COR-L47 (cell line): Measurements from ENCODE around the gene LPP.
A peak's percentile ranks its signal among the peaks of the same experiment; 100 is the strongest.

Experiments
- DNase-seq: peaks from one replicate; lab custom pipeline; 2025; lab: John Stamatoyannopoulos, UW

LPP gene

GRCh38 chr3:188832961-188833721 lies 679.2 kb downstream of the LPP start:
- no peak for DNase-seq

GRCh38 chr3:188834349-188834748 lies 680.4 kb downstream of the LPP start:
- peak; percentile 5 for DNase-seq

GRCh38 chr3:188839187-188839695 lies 685.3 kb downstream of the LPP start:
- no peak for DNase-seq

DNA sequence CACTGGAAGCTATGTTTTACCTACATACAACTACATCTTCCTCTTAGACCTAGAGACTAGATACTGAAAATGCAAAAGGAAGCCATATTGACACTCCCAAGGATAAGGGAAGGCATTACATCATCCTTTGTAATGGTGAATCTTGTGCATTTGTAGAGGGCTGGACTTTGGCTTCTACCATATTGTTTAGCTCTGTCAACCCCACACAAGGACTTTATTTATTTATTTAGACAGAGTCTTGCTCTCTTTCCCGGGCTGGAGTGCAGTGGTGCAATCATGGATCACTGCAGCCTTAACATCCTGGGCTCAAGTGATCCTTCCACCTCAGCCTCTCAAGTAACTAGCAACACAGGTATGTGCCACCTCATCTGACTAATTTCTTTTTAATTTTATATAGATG lies 686.3 kb downstream of the LPP start:
- DNase-seq = no peak

GRCh38 chr3:188841906-188842305 lies 687.9 kb downstream of the LPP start:
- DNase-seq = no peak

DNA sequence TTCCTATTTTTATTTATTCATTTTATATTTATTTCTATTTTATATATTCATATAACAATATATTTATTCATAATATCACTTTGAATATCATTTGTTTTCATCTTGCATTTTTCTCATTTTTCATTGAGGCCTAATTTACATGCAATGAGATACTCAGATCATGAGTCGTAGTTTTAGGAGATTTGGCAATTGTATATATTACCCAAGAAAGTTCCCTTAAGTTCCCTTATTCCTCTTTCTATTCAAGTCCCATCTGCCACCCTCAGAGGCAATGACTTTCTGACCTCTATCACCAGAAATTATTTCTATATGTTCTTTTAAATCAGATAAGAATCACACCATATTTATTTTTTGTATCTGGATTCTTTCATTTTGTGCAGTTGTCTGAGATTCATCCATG lies 688.7 kb downstream of the LPP start:
- DNase-seq = no peak

DNA sequence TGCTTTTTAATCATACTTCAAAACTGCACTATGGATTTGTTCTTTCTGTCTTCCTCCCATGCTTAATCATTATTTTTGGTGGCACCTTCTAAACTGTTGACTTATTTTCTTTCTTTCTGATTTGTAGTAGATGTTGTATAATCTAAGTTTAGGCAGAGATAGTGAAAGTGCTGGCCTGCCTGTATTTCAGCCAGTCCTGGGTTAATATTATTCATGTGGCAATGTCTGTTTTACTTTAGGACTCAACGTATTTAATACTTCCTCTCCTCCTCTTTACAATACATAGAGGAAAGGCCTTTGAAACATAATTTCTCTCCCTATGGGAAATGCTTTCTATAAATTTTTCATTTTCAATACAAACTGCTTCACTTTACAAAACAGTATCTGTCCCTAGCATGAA lies 690.1 kb downstream of the LPP start:
- DNase-seq = no peak

GRCh38 chr3:188845514-188845913 lies 691.6 kb downstream of the LPP start:
- DNase-seq = no peak

- no peak for DNase-seq
Observed at GRCh38 chr3:188848947-188849346, 695.0 kb downstream of the LPP start.

DNA sequence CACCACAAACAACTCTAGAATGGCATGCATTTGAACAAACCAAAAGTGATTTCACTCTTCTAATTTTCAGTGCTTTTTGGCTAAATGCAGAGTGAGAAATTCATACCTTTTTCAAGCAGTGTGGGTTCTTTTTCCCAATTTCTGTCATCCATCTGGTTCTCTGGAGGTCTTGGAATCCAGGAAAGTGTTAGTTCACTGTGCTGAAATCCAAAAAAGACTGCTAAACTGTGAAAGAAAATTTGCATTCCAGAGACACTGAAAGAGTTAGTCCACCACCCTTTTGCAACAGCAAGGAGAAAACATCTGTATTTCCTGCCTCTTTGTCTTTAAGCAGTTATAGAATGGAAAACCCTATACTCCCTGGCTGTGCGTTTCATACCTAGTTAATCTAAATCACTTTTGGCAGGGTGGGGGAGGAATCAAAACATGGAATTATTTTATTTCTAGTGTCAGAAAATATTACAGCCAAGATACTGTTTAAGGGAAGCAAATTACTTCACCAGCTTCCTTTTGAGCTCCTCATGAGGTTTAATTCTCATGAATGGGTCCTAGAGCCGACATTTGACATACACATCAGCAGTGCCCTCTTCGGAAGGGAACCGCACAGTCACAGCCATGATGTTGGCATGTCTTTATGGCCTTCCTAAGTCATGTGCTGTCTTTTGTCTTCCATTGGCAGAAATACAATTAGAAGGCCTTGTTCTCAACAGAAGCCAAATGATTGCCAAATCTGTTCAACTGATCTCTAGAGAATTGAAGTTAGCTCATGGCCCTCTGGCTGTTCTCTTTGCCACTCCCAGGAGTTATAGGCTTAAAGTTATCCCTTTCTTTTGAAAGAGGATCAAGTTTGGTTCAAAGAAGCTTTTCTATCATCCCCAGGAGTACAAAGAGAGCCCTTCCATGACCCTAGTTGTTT lies 700.2 kb downstream of the LPP start:
- DNase-seq = no peak

- DNase-seq = no peak
Observed at GRCh38 chr3:188854772-188855149, 700.8 kb downstream of the LPP start.

DNA sequence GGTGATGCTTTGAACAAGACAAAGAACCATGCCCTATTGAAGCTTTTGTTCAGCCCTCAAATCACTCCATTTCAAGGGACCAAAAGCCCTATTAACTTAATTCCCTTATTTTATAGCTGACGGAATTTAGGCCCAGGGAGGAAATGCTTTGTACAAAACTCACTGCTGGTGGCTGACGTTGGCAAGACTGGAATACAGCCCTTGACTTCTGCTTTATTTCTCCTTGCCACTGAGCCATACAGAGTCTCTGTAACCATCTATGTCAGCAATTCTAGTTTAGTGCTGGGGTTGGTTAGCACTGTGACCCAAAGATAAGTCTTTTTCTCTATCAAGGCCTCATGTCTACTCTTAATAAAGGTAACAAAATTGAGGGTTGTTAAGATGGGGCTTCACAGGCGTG lies 701.7 kb downstream of the LPP start:
- no peak for DNase-seq

DNA sequence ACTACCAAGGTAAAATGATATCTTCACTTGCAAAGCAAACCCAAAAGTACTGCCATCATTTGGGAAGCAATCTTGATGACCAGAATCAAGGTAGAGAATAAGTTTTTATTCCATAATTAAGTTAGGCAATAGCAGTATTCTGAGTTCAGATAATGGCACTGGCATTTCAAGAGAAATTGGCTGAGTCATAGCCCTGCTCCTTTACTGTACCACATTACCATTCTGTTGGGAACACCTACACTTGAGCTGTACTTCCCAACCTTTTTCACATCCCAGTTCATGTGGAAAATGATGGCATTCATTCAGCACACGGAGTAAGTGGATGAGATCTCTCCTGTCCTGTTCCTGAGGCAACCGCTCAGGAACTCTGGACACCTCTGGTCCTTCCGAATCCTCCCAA lies 706.2 kb downstream of the LPP start:
- no peak for DNase-seq

GRCh38 chr3:188861842-188862744 lies 708.1 kb downstream of the LPP start:
- DNase-seq = no peak

- no peak for DNase-seq
Observed at GRCh38 chr3:188863999-188864406, 710.0 kb downstream of the LPP start.

- no peak for DNase-seq
Observed at GRCh38 chr3:188867691-188868265, 713.8 kb downstream of the LPP start.

GRCh38 chr3:188868803-188869202 lies 714.8 kb downstream of the LPP start:
- DNase-seq = no peak

DNA sequence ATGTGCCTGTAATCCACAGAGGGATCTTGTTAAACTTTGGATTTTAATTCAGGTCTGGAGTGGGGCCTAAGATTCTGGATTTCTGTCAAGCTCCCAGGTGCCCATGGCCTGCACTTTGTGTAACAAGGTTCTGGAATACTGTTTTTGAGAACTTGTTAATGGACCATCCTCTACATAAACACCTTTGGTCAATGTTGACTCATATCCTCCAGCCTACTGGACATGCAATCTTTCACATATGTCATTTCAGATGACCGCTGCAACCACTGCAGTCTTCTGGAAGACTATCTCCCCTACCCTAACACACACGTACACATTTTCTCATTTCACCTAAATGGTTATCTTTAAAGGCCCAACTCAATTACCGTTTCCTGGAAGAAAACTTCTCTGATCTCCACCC lies 715.7 kb downstream of the LPP start:
- DNase-seq = no peak

DNA sequence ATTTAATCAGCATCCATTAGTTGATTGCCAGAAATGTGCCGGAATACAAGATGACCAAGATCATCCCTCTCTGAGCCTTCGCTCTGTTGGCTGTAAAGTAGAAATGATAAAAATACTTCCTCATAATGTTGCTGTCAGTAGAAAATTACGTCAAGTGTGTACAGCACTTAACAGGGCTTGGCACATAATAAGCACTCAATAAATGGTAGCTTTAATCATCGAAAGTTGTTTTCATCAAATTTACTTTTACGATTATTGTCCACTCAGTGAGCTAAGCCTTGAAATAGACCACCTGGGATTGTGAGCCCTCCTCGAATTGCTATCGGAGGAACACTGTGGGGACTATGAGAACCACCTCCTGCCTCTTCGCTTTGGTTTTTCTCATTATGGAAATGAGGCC lies 716.5 kb downstream of the LPP start:
- DNase-seq = no peak

DNA sequence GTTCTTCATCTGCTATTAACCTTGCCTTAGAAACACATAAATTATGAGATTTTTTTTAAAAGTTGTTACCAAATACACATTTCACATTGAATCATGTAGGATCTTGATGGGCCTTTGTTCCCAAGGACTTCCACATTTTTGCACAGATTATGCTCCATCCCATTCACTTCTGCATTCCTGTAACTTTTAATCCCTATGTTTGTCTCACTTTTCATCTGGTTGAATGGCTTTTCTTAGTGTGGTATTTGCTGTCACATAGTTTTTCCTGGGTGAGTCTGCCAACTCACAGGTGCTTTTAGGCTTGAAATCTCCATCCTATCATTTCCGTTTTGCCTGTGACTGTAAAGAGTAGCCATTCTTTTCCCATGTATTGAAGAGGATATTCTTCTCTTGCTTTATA lies 720.6 kb downstream of the LPP start:
- DNase-seq = no peak

DNA sequence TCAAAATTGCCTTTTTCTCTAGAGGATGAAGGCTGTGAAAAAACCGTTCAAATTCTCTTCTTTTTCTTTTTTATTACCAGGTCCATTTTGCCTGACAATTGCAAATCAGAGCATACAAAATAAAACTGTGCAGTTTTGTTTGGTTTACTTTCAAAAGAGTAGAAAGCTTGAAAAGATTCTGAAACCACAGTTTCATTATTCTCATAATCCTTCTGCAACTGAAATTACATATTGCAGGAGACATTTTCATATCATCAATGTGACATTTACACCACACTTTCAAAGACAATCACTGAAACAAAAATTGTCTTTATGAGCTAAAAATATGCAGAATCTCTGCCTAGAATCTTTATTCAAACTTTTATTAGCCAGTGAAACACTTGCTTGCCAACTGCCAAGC lies 721.5 kb downstream of the LPP start:
- no peak for DNase-seq

GRCh38 chr3:188876370-188876769 lies 722.4 kb downstream of the LPP start:
- no peak for DNase-seq
